Esophagus muscularis mucosa (tissue), 4 donors: Measurements from ENCODE around the gene RNF19B. TPM values are rescaled to one million over a fixed set of nuclear protein-coding genes. Genes with fewer than 3 reads are reported as not detected.

Experiments
- DNase-seq: peaks from one replicate; pipeline ENCODE4 v3.0.0-alpha.2; 2017; ENCODE audit errors: extremely low spot score
- H3K27ac ChIP-seq, 4 donors: fragments of 200-600 bp; sonication (generic); replicated peaks in 1 of 4; 1 replicate in 3 of 4; 2 replicates in 1 of 4; pipeline ENCODE4 v1.5.1; 2016 to 2019; ENCODE audit warnings: mild to moderate bottlenecking in 1 of 4
- H3K27me3 ChIP-seq, 4 donors: fragments of 200-600 bp; sonication (generic); one replicate each; pipeline versions ENCODE4 v1.5.1 to v1.6.0; 2016 to 2019
- H3K36me3 ChIP-seq, 4 donors: fragments of 200-600 bp; sonication (generic); one replicate each; pipeline ENCODE4 v1.5.1; 2016 to 2019
- H3K4me1 ChIP-seq, 4 donors: fragments of 200-600 bp; sonication (generic); one replicate each; pipeline ENCODE4 v1.5.1; 2016 to 2019
- H3K4me3 ChIP-seq, 4 donors: fragments of 200-600 bp; sonication (generic); 1 replicate in 2 of 4; 2 replicates in 2 of 4; pipeline ENCODE4 v1.5.1; 2016 to 2019; ENCODE audit warnings: mild to moderate bottlenecking in 4 of 4, moderate library complexity in 1 of 4
- H3K9me3 ChIP-seq, 4 donors: fragments of 200-600 bp; sonication (generic); 1 replicate in 3 of 4; 2 replicates in 1 of 4; pipeline ENCODE4 v1.5.1; 2016 to 2019
- EP300 ChIP-seq: sonication (generic); formaldehyde crosslinking; IDR thresholded peaks from one replicate; pipeline ENCODE4 v1.6.1; 2017; ENCODE audit warnings: antibody characterized with exemption
- POLR2A ChIP-seq: fragments of 450-650 bp; IDR thresholded peaks from one replicate; pipeline ENCODE4 v1.6.1; 2017; ENCODE audit warnings: antibody characterized with exemption, moderate library complexity, mild to moderate bottlenecking, low read depth
- POLR2AphosphoS5 ChIP-seq, 2 donors: sonication (generic); formaldehyde crosslinking; IDR thresholded peaks; one replicate each; pipeline ENCODE4 v1.6.1; 2017; ENCODE audit warnings: antibody characterized with exemption in 2 of 2
- WGBS: methylation state at CpG from one replicate; pipeline ENCODE4 v1.1.5; 2018; 5-methylcytosine and 5-hydroxymethylcytosine counted together
- intact Hi-C: fragments of 100-400 bp; cut with DNase I; formaldehyde crosslinking; loops from one replicate; pipeline ENCODE4 v1.15.1; 2023
- total RNA-seq, 4 donors: library from RNA; depleted of rRNA; stranded (reverse); fragments of >200 nt; gene quantifications; one replicate each; pipeline versions ENCODE4 v1.1.0 to v1.2.1, GENCODE V29; 2016
- TF ChIP-seq, protein P1 (sequence below), 3 experiments: fragments of 200-600 bp in 2 of 3; fragments of 450-650 bp in 1 of 3; sonication (generic) in 2 of 3; IDR thresholded peaks; one replicate each; pipeline ENCODE4 v1.5.1; 2017 to 2019; ENCODE audit warnings: antibody characterized with exemption in 3 of 3, mild to moderate bottlenecking in 2 of 3, moderate library complexity in 1 of 3

RNF19B gene
- total RNA-seq, 4 donors from 2014 or later = 16.2 to 32.3 (median 22.7) TPM

DNA sequence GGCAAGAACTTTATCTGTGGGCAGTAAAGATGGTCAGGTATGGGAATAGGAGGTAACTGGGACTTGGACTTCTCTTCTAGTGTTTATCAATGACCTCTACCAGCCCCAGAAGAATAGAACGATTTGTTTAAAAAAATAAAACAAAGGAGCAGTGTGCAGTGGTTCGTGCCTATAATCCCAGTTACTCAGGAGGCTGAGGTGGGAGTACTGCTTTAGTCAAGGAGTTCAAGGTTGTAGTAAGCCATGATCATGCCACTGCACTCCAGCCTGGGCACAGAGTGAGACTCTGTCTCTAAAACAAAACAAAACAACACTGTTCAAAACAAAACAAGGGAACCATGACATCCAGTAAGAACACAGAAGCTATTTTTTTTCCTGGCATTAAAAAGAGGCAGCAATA lies 4.3 kb downstream of the RNF19B start:
- no peak overlapping the region for H3K4me3 ChIP-seq
- H3K27me3 ChIP-seq = no peaks in the 10 kb centered on the region
- no peak overlapping the region for H3K27ac ChIP-seq
- WGBS = 34% methylated on average over 2 of the region's 2 CpGs
- peaks cover 0 to 3% (median 0%) of the 10 kb centered on the region in 4 donors for H3K36me3 ChIP-seq
- peaks cover 20 to 45% (median 37%) of the 10 kb centered on the region in 4 donors for H3K4me1 ChIP-seq
- intact Hi-C loops = no loop called here
- H3K9me3 ChIP-seq = no peaks in the 10 kb centered on the region
- no peak for DNase-seq
- TF ChIP-seq, protein P1, sequence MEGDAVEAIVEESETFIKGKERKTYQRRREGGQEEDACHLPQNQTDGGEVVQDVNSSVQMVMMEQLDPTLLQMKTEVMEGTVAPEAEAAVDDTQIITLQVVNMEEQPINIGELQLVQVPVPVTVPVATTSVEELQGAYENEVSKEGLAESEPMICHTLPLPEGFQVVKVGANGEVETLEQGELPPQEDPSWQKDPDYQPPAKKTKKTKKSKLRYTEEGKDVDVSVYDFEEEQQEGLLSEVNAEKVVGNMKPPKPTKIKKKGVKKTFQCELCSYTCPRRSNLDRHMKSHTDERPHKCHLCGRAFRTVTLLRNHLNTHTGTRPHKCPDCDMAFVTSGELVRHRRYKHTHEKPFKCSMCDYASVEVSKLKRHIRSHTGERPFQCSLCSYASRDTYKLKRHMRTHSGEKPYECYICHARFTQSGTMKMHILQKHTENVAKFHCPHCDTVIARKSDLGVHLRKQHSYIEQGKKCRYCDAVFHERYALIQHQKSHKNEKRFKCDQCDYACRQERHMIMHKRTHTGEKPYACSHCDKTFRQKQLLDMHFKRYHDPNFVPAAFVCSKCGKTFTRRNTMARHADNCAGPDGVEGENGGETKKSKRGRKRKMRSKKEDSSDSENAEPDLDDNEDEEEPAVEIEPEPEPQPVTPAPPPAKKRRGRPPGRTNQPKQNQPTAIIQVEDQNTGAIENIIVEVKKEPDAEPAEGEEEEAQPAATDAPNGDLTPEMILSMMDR (IDR thresholded peaks at IDR 0.05) = no peak
- TF ChIP-seq EP300 (no peak), POLR2AphosphoS5 (IDR thresholded peaks at IDR 0.05) (no peak), POLR2A (no peak)

DNA sequence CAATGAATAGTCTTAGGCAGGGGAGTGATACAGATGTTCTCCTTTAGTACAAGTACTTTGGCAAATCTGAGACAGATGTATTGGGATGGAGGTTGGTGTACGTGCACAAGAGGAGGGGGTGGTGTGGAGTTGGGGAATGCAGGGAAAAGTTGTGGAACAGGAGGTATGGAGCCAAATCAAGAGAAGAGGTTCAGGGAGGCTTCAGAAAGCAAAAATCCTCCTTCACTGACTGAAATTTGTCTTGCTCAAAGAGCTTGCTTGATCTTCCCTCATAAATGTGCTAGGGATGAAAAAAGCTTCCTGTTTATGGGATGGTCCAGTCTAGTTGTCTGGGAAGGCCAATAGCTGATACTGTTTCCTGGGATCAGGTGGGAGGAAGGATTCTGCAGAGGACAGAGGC lies 5.8 kb downstream of the RNF19B start:
- H3K27ac ChIP-seq = no peak overlapping the region
- H3K4me1 ChIP-seq = peaks cover 20 to 40% (median 37%) of the 10 kb centered on the region in 4 donors
- DNase-seq = no peak
- no peaks in the 10 kb centered on the region for H3K9me3 ChIP-seq
- H3K4me3 ChIP-seq = no peak overlapping the region
- TF ChIP-seq, protein P1 (IDR thresholded peaks at IDR 0.05) = no peak
- TF ChIP-seq POLR2A (no peak), POLR2AphosphoS5 (IDR thresholded peaks at IDR 0.05) (no peak), EP300 (no peak)
- no peaks in the 10 kb centered on the region for H3K27me3 ChIP-seq
- 77% methylated on average over 1 of the region's 1 CpG for WGBS
- intact Hi-C loops = no loop called here
- peaks cover 0 to 3% (median 0%) of the 10 kb centered on the region in 4 donors for H3K36me3 ChIP-seq

DNA sequence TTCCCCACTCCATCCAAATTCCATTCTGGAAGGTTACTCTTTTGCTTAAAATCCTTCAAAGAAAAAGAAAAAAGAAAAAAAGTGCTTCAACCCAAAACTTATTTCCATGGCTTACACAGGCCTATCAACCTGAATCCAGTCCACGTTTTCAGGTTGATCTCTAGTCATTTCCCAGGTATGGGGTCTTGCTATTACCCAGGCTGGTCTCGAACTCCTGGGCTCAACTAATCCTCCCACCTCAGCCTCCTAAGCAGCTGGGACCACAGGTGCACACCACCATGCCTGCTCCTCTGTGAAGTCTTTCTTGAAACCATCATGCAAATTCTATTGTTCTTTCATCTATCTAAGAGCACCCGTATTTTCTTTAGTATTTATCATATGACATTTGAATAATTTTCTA lies 7.6 kb downstream of the RNF19B start:
- no peak for DNase-seq
- Histone ChIP-seq H3K9me3 (no peaks in the 10 kb centered on the region), H3K4me3 (no peak overlapping the region), H3K27ac (no peak overlapping the region), H3K4me1 (peaks cover 13 to 37% (median 24%) of the 10 kb centered on the region in 4 donors), H3K27me3 (no peaks in the 10 kb centered on the region), H3K36me3 (peaks cover 0 to 3% (median 0%) of the 10 kb centered on the region in 4 donors)
- intact Hi-C loops = no loop called here
- 92% methylated on average over 3 of the region's 3 CpGs for WGBS
- TF ChIP-seq EP300 (no peak), POLR2A (no peak), POLR2AphosphoS5 (IDR thresholded peaks at IDR 0.05) (no peak)
- TF ChIP-seq, protein P1 (IDR thresholded peaks at IDR 0.05) = no peak

DNA sequence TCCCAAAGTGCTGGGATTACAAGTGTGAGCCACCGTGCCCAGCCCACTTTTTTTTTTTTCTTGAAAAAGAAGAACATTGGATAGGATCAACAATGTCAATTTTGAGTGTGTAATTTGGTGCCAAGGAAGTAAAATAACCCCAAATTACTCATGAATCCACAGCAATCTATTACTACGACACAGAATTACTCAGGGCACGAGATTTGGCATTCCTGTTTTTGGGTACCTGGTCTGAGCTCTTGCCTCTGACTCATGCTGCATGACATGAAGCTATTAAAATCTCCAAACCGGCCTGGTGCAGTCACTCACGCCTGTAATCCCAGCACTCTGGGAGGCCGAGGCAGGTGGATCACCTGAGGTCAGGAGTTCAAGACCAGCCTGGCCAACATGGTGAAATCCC lies 10.4 kb downstream of the RNF19B start:
- no peaks in the 10 kb centered on the region for H3K9me3 ChIP-seq
- no peak overlapping the region for H3K27ac ChIP-seq
- intact Hi-C loops = no loop called here
- peaks cover 0 to 4% (median 1%) of the 10 kb centered on the region in 4 donors for H3K36me3 ChIP-seq
- H3K4me1 ChIP-seq = peaks cover 13 to 34% (median 20%) of the 10 kb centered on the region in 4 donors
- TF ChIP-seq EP300 = no peak
- no peak for TF ChIP-seq POLR2A
- TF ChIP-seq, protein P1 (IDR thresholded peaks at IDR 0.05) = no peak
- no peak for TF ChIP-seq POLR2AphosphoS5 (IDR thresholded peaks at IDR 0.05)
- H3K4me3 ChIP-seq = no peak overlapping the region
- WGBS = 75% methylated on average over 6 of the region's 6 CpGs
- no peak for DNase-seq
- H3K27me3 ChIP-seq = no peaks in the 10 kb centered on the region

DNA sequence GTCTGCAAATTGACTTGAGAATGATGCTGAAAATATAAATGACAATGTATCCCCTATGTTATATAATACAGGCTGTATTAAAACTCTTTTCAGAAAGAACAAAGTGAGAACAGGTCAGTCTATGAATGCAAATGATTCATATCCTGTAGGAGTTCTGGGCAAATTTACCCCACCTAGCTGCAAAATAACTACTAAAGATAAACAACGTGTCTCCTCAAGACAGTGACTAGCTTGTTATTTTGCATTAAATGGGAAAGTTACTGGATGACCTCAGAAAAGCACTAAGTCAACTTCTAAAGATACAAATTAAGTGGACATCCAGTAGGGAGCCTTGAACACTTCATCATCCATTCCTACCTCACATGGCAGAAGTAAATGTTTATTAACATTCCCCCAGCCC lies 11.1 kb downstream of the RNF19B start:
- peaks cover 18 to 41% (median 27%) of the 10 kb centered on the region in 4 donors for H3K4me1 ChIP-seq
- DNase-seq = no peak
- H3K27me3 ChIP-seq = no peaks in the 10 kb centered on the region
- H3K4me3 ChIP-seq = no peak overlapping the region
- intact Hi-C loops = no loop called here
- WGBS = 27% methylated on average over 1 of the region's 1 CpG
- TF ChIP-seq POLR2A = no peak
- TF ChIP-seq, protein P1 (IDR thresholded peaks at IDR 0.05) = no peak
- TF ChIP-seq POLR2AphosphoS5 (IDR thresholded peaks at IDR 0.05) = no peak
- no peak for TF ChIP-seq EP300
- no peaks in the 10 kb centered on the region for H3K9me3 ChIP-seq
- H3K36me3 ChIP-seq = peaks cover 0 to 4% (median 0%) of the 10 kb centered on the region in 4 donors
- H3K27ac ChIP-seq = peak overlapping the region in 1 of 4 donors; percentile 6
